GM21528 (cell line): Measurements from ENCODE around the gene ST3GAL6.

Experiments
- ATAC-seq: cut with Tn5 transposase; IDR thresholded peaks from one replicate; pipeline ENCODE4 v1.9.1; 2021; ENCODE audit warnings: mild to moderate bottlenecking, moderate library complexity; ENCODE audit not compliant: unreplicated experiment, low FRiP score

The ST3GAL6 gene

GRCh38 chr3:98763076-98763475 lies at the start of gene ST3GAL6:
TSS of gene ST3GAL6 (plus strand) at chr3:98763340. CDS start at chr3:98768441, 5,101 bp downstream.
- peak; percentile 54 for ATAC-seq

DNA sequence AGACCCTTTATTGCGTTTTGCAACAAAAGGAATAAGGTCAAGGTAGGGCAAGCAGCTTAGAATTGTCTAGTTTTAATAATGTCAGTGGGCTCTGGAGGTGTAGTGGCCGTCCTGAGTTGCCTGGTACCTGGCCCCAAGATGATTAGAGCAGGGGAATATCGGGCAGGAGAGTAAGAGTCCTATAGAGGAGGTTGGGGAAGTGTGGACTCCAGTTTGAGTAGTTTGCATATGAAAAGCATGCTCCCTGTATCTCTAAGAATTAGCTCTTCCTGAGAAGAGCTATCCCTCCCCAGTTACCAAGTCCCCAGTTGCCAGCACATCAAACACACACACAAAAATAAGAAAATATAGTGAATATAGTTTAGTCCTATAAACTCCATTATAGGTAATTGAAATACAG lies 49.2 kb upstream of the ST3GAL6 start:
- ATAC-seq, result no peak

- no peak for ATAC-seq
Observed at GRCh38 chr3:98717584-98717983, 45.6 kb upstream of the ST3GAL6 start.

GRCh38 chr3:98718730-98719129 lies 44.4 kb upstream of the ST3GAL6 start:
- no peak for ATAC-seq

- no peak for ATAC-seq
Observed at GRCh38 chr3:98721776-98722175, 41.4 kb upstream of the ST3GAL6 start.

DNA sequence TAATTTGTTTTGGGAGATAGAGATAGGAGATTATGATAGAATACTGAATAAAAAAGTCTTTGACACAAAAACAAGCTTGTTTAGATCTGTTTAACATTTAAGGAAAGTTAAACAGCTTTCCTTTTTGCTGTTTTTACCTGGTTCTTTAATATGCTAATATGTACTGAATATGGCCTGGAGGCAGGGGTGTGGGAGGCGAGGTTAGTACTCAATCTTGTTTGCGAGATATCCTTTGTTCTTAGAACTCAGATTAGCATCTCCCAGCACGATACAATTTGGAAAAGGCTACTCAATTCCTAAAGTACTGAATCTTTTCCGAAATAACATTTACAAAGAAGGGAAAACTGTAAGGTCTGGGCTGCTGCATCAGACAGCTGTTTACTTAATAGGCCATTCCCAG lies 40.8 kb upstream of the ST3GAL6 start:
- no peak for ATAC-seq

GRCh38 chr3:98725352-98725751 lies 37.8 kb upstream of the ST3GAL6 start:
- ATAC-seq, result no peak

- no peak for ATAC-seq
Observed at GRCh38 chr3:98726084-98726483, 37.1 kb upstream of the ST3GAL6 start.

GRCh38 chr3:98727638-98728037 lies 35.5 kb upstream of the ST3GAL6 start:
- ATAC-seq, result no peak

DNA sequence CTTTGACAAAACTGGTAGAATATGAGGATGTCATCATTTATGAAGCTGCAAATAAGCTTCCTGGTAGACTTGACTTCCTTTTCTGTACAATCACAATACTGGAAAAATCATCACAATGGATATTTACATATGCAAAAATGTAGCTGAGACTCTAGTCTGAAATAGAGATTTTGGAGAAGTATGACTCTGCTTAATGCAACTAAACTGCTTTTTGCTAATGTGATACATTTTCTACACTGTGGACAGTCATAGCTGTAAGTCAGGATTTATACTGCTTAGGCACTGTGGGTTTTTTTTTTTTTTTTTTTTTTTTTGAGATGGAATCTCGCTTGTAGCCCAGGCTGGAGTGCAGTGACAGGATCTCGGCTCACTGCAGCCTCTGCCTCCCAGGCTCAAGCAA lies 34.5 kb upstream of the ST3GAL6 start:
- no peak for ATAC-seq

- ATAC-seq, result no peak
Observed at GRCh38 chr3:98730338-98730737, 32.8 kb upstream of the ST3GAL6 start.

GRCh38 chr3:98730886-98731537 lies 32.1 kb upstream of the ST3GAL6 start:
- no peak for ATAC-seq

- peak; percentile 47 for ATAC-seq
Observed at GRCh38 chr3:98731720-98732285, 31.3 kb upstream of the ST3GAL6 start.

GRCh38 chr3:98732286-98733052 lies 30.7 kb upstream of the ST3GAL6 start:
- ATAC-seq, result peak; percentile 55

GRCh38 chr3:98733053-98733811 lies 29.9 kb upstream of the ST3GAL6 start:
- ATAC-seq, result peak; percentile 35

DNA sequence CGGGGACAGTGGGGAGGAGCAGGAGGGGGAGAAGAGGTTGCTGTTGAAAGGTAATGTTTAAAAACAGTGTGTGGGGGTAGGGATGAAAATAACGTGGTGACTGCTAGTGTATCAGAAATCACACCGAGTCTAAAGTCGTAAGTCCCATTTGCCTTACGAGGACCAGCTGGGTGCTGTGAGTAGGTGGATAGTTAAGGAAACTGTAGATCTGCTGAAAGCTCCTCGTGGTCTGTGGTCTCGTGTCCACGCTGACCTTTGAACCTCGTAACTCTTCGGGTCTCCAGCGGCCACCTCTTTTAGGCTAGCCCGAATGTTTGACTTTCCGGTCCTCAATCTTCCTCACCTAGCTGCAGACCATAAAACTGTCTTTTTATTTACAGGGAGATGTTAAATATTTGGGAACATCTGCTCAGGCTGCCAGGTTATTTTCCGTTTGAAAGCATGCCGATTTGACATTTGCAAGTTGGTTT lies 29.3 kb upstream of the ST3GAL6 start:
- ATAC-seq, result no peak

GRCh38 chr3:98734306-98734705 lies 28.8 kb upstream of the ST3GAL6 start:
- ATAC-seq, result no peak

DNA sequence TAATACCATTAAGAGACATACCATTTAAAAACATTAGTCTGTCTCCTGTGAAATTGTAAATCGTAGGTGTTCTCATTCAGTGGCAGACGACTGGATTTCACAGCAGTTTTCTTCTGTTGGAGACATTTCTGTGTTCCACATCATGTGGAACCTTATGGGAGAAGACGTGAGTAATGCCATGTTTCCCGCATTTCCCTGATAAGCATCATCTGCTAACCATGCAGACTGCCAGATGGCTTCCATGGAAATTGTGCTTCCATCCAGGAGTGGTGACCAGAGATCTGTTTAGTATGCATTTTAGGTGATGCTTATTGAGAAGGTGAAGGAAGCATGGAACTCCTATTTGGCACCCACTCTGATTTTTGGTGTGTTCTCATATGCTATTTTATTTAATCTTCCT lies 28.4 kb upstream of the ST3GAL6 start:
- ATAC-seq, result no peak

GRCh38 chr3:98735296-98735695 lies 27.8 kb upstream of the ST3GAL6 start:
- ATAC-seq, result no peak

- ATAC-seq, result no peak
Observed at GRCh38 chr3:98735761-98736269, 27.3 kb upstream of the ST3GAL6 start.

GRCh38 chr3:98737301-98737700 lies 25.8 kb upstream of the ST3GAL6 start:
- no peak for ATAC-seq
